GM20000 (cell line): ENCODE results near the gene CTXN2.

Source experiments
- DNase-seq: peaks from one replicate; pipeline ENCODE4 v3.0.0; 2012; ENCODE audit warnings: low spot score
- TF ChIP-seq, protein P1 (sequence below): IDR thresholded peaks from 2 replicates; pipeline ENCODE4 v1.5.1; 2012; ENCODE audit warnings: mild to moderate bottlenecking, control low read depth; ENCODE audit errors: extremely low read depth, missing control alignments

The CTXN2 gene

DNA sequence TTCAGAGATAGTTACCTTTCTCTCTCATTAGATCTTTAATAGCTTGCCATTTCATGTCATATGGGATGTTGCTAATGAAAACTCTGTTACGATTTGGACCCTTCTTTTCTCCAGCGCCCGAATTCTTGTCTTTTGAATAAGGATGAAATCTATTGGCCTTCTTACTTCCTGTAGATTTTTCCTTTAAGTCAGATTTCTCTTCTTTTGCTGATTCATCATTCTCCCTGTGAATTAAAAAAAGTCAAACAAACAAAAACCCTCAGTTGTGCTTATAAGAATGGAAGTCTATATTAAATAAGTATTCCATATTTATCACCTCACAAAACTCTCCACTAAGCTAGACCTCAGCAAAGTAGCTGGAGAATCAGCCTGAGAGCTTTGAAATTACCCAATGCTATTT, 22.8 kb upstream of the CTXN2 start:
- DNase-seq: no peak
- TF ChIP-seq, protein P1, sequence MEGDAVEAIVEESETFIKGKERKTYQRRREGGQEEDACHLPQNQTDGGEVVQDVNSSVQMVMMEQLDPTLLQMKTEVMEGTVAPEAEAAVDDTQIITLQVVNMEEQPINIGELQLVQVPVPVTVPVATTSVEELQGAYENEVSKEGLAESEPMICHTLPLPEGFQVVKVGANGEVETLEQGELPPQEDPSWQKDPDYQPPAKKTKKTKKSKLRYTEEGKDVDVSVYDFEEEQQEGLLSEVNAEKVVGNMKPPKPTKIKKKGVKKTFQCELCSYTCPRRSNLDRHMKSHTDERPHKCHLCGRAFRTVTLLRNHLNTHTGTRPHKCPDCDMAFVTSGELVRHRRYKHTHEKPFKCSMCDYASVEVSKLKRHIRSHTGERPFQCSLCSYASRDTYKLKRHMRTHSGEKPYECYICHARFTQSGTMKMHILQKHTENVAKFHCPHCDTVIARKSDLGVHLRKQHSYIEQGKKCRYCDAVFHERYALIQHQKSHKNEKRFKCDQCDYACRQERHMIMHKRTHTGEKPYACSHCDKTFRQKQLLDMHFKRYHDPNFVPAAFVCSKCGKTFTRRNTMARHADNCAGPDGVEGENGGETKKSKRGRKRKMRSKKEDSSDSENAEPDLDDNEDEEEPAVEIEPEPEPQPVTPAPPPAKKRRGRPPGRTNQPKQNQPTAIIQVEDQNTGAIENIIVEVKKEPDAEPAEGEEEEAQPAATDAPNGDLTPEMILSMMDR: no peak

DNA sequence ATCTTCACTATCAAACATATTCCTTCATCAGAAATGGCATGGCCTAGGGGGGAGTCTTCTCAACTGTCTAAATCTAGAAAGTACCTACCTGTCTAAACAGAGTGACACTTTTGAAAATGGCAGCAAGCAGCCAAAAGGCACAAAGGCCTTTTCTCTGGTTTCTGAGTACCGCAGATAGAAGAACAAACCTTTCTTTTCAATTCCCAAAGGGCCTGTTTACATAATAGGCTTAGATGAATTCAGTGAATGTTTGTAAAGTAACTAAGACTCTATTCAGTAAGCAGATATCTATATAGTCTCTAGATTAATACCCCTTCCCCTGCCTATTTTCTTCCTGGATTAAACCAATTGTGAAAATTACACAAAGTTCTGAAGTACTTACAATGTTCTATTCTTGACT, 20.5 kb upstream of the CTXN2 start:
- TF ChIP-seq, protein P1: no peak
- no peak for DNase-seq

DNA sequence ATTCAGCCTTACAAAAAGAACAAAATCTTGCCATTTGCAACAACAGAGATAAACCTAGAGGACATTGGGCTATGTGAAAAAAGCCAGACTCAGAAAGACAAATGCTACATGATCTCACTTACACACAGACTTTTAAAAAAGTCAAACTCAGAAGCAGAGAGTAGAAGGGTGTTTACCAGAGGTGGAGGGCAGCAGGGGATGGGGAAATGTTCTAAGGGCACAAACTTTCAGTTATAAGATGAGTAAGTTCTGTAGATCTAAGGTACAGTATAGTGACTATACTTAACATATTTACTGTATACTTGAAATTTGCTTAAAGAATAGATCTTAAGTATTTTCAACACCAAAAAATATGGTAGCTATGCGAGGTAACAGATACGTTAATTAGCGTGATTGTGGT, 16.3 kb upstream of the CTXN2 start:
- TF ChIP-seq, protein P1: no peak

DNA sequence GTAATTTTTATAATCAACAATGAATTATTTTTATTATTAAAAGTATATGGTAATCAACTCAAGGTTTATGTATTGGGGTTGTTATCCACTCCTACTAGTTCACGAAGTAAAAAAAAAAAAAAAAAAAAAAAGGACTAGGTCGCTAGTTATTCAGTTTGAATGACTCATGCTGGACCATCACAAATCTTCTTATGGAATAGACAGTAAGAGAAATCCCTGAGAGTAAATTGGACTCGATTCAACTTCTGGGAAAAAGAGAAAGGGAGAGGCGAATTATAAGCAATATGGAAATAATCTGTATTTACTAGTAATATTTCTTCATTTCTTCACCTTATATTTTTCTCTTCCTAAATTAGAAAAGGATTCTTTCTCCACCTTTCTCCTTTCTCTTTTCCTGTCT, 15.4 kb upstream of the CTXN2 start:
- TF ChIP-seq, protein P1: no peak
- no peak for DNase-seq

More for the DNA sequence above, 16.3 kb upstream of the CTXN2 start:
- DNase-seq: no peak

DNA sequence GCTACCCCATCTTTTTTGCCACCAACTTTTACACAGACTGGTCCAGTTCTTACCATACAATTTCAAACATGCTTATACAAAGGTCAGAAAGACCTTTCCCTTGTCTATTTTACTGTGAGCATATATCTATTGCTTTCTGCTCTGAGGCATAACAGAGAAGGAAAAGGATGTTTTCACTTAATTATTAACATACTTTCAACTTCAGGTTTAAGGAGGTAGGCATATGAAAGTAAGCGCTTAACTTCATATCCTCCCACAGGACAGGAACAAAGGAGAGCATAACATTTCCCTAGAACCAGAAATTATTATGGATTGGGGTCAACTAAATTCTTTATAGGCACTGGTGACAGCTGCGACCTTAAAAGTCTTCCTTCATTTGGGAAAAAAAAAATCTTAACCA, 14.5 kb upstream of the CTXN2 start:
- TF ChIP-seq, protein P1: no peak
- no peak for DNase-seq

DNA sequence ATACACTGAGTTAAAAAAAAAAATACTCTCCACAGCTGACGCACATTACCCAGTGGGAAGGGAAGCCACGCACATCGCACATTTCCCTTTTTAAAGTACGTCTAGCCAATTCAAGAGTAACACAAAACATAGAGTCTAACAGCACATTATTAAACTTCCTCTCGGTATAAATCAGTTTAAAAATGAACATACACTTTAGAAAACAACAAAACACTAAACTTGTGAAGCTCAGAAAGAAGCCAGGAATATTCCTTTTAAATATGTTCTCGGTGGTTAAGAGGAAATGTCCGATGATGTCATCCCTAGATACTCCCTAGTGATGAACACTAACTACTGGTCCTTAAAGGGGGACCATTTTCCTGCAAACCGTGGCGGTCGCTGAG, 14.1 kb upstream of the CTXN2 start:
- TF ChIP-seq, protein P1: no peak
- no peak for DNase-seq

DNA sequence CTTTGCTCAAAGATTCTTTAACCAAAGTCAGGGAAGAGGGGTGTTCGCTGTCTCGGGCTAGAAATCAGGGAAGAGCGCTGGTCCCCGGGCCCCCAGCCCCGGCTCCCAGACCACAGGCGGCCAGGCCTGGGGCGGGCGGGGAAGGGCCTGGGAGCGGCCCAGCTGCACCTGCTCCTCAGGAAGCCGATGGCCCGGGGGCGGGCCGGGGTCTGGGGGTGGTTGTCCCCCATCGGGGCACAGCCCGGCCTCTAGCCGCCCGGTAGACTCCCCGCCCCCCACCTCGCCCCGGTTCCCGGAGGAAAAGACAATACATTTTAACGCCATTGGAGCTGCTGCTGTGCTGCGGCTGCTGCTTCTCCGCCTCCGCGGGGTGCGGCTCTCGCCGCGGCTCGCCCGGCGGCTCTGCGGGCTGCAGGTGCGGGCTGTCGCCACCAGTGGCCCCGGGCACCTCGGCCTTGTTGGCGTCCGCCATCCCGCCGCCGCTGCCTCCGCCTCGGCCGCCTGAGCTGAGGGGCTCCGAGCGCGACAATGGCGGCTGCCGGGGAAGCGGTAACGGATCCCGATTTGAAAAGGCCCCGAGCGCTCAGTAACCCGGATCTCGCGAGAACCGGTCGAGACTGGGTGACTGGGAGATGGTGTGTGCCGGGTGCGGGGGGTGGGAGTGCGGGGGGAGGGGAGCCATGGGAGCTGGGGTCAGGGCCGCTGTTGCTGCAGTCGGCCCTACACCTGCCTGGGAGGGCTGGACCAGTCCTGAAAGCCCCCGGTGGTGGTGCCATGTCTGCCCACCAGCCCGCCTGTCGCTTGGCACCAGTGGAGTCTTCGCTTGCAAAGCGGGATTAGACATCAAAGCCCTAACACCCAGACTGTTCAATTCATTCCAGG, 13.5 kb upstream of the CTXN2 start, which contains the start of gene MYEF2:
Gene MYEF2, minus strand, starts transcription at position 530 of the 882 bp plus-strand sequence. Its CDS starts 58 bp downstream, at position 472.
- TF ChIP-seq, protein P1: no peak
- DNase-seq: peak; percentile 86
